HL-60 (cell line): ENCODE data around the gene ENTHD1.

ENCODE experiments used
- GABPA ChIP-seq: IDR thresholded peaks from 2 replicates; pipeline ENCODE4 v1.6.1; 2012; ENCODE audit warnings: low read depth
- POLR2AphosphoS5 ChIP-seq: IDR thresholded peaks from 2 replicates; pipeline ENCODE4 v1.6.1; 2012; ENCODE audit warnings: low read depth
- REST ChIP-seq: IDR thresholded peaks from 2 replicates; pipeline ENCODE4 v1.6.1; 2012; ENCODE audit warnings: low read depth; ENCODE audit not compliant: insufficient replicate concordance
- SPI1 ChIP-seq: IDR thresholded peaks from 2 replicates; pipeline ENCODE4 v1.6.1; 2012; ENCODE audit warnings: low read depth, mild to moderate bottlenecking, borderline replicate concordance
- TF ChIP-seq, protein P1 (sequence below): IDR thresholded peaks from one replicate; pipeline ENCODE4 v1.5.1; 2011; ENCODE audit warnings: low read length, control low read depth, inconsistent platforms; ENCODE audit not compliant: insufficient read depth

GRCh38 chr22:39725351-39726035, 168.1 kb downstream of the ENTHD1 start:
- TF ChIP-seq, protein P1, sequence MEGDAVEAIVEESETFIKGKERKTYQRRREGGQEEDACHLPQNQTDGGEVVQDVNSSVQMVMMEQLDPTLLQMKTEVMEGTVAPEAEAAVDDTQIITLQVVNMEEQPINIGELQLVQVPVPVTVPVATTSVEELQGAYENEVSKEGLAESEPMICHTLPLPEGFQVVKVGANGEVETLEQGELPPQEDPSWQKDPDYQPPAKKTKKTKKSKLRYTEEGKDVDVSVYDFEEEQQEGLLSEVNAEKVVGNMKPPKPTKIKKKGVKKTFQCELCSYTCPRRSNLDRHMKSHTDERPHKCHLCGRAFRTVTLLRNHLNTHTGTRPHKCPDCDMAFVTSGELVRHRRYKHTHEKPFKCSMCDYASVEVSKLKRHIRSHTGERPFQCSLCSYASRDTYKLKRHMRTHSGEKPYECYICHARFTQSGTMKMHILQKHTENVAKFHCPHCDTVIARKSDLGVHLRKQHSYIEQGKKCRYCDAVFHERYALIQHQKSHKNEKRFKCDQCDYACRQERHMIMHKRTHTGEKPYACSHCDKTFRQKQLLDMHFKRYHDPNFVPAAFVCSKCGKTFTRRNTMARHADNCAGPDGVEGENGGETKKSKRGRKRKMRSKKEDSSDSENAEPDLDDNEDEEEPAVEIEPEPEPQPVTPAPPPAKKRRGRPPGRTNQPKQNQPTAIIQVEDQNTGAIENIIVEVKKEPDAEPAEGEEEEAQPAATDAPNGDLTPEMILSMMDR, result no peak
- TF ChIP-seq POLR2AphosphoS5 (no peak), GABPA (no peak), SPI1 (no peak), REST (no peak)
